Fibroblast of lung (primary cell): ENCODE data around the gene FANCL. TPM values are rescaled to one million over a fixed set of nuclear protein-coding genes. Genes with fewer than 3 reads are reported as not detected.
"Not testable (repeated sequence)": the region's sequence is repeated elsewhere in the genome, so short reads cannot be mapped to it uniquely, and the experiment has no call there.

Experiments
- DNase-seq, 2 donors: peaks; one replicate each; pipeline versions ENCODE4 v3.0.0 to v3.0.0-alpha.2; 2010; ENCODE audit warnings: low read depth in 2 of 2
- H2AFZ ChIP-seq: 2 replicates; pipeline ENCODE4 v1.5.1; 2012; ENCODE audit warnings: low read length, control low read depth, inconsistent platforms
- H3K27ac ChIP-seq: 2 replicates; pipeline ENCODE4 v1.5.1; 2011; ENCODE audit warnings: low read length, control low read depth; ENCODE audit not compliant: insufficient read depth
- H3K27me3 ChIP-seq: 2 replicates; pipeline ENCODE4 v1.5.1; 2011; ENCODE audit warnings: mild to moderate bottlenecking, low read length; ENCODE audit not compliant: control insufficient read depth, insufficient read depth
- H3K36me3 ChIP-seq: 2 replicates; pipeline ENCODE4 v1.5.1; 2011; ENCODE audit warnings: low read length; ENCODE audit not compliant: control insufficient read depth, insufficient read depth
- H3K4me1 ChIP-seq: 2 replicates; pipeline ENCODE4 v1.5.1; 2011; ENCODE audit warnings: low read length; ENCODE audit not compliant: control insufficient read depth, insufficient read depth; ENCODE audit errors: extremely low read depth
- H3K4me2 ChIP-seq: 2 replicates; pipeline ENCODE4 v1.5.1; 2011; ENCODE audit warnings: low read length, control low read depth; ENCODE audit not compliant: insufficient read depth; ENCODE audit errors: extremely low read depth
- H3K4me3 ChIP-seq, 4 experiments: fragments of 200-600 bp in 1 of 4; sonication (generic) in 1 of 4; replicated peaks in 1 of 4; 2 replicates each; pipeline ENCODE4 v1.5.1; 2011 to 2016; ENCODE audit warnings: low read length in 4 of 4, low read depth in 3 of 4, mild to moderate bottlenecking in 3 of 4, control low read depth in 2 of 4, inconsistent platforms in 1 of 4, mixed read lengths in 1 of 4; ENCODE audit not compliant: insufficient read depth in 1 of 4; ENCODE audit errors: control extremely low read depth in 1 of 4
- H3K79me2 ChIP-seq: 2 replicates; pipeline ENCODE4 v1.5.1; 2012; ENCODE audit warnings: mild to moderate bottlenecking, low read length, inconsistent platforms; ENCODE audit not compliant: control insufficient read depth, insufficient read depth
- H3K9ac ChIP-seq: 2 replicates; pipeline ENCODE4 v1.5.1; 2011; ENCODE audit warnings: mild to moderate bottlenecking, low read length, control low read depth; ENCODE audit not compliant: insufficient read depth
- H3K9me3 ChIP-seq: 2 replicates; pipeline ENCODE4 v1.5.1; 2012; ENCODE audit warnings: low read depth, low read length; ENCODE audit not compliant: control insufficient read depth, insufficient read depth
- H4K20me1 ChIP-seq: 2 replicates; pipeline ENCODE4 v1.5.1; 2011; ENCODE audit warnings: low read length; ENCODE audit not compliant: control insufficient read depth, insufficient read depth; ENCODE audit errors: extremely low read depth
- CTCF ChIP-seq, 2 donors: IDR thresholded peaks in 1 of 2; conservative IDR thresholded peaks in 1 of 2; 1 replicate in 1 of 2; 2 replicates in 1 of 2; pipeline ENCODE4 v1.5.1; 2011 to 2012; ENCODE audit warnings: low read length in 2 of 2, control low read depth in 1 of 2, inconsistent platforms in 1 of 2, low read depth in 1 of 2, mild to moderate bottlenecking in 1 of 2
- EZH2 ChIP-seq: IDR thresholded peaks from 2 replicates; pipeline ENCODE4 v1.5.1; 2012; ENCODE audit warnings: low read length, control low read depth, mild to moderate bottlenecking; ENCODE audit errors: missing control alignments
- polyA minus RNA-seq: library from RNA; depleted of rRNA, polyadenylated mRNA; stranded (reverse); fragments of >200 nt; gene quantifications from 2 replicates; pipeline ENCODE4 v1.2.3, GENCODE V29; 2011; ENCODE audit warnings: low replicate concordance
- polyA plus RNA-seq, 2 donors: library from polyadenylated mRNA; depleted of rRNA in 1 of 2; stranded (reverse) in 1 of 2; unstranded in 1 of 2; fragments of >200 nt; gene quantifications; 2 replicates each; pipeline ENCODE4 v1.2.1, GENCODE V29; 2011 to 2012; ENCODE audit warnings: missing spikeins in 1 of 2
- total RNA-seq: library from RNA; depleted of rRNA; stranded (reverse); fragments of >200 nt; gene quantifications from 2 replicates; pipeline ENCODE4 v1.2.1, GENCODE V29; 2014

Gene FANCL
- total RNA-seq (19.7 and 20.8 TPM in 2 replicates), polyA plus RNA-seq (13.8 and 15.2 TPM in 2 replicates), polyA minus RNA-seq (1.1 TPM in 1 of 2 replicates, not detected in the other)
- polyA plus RNA-seq (2012) = 9.5 and 11.1 TPM in 2 replicates

DNA sequence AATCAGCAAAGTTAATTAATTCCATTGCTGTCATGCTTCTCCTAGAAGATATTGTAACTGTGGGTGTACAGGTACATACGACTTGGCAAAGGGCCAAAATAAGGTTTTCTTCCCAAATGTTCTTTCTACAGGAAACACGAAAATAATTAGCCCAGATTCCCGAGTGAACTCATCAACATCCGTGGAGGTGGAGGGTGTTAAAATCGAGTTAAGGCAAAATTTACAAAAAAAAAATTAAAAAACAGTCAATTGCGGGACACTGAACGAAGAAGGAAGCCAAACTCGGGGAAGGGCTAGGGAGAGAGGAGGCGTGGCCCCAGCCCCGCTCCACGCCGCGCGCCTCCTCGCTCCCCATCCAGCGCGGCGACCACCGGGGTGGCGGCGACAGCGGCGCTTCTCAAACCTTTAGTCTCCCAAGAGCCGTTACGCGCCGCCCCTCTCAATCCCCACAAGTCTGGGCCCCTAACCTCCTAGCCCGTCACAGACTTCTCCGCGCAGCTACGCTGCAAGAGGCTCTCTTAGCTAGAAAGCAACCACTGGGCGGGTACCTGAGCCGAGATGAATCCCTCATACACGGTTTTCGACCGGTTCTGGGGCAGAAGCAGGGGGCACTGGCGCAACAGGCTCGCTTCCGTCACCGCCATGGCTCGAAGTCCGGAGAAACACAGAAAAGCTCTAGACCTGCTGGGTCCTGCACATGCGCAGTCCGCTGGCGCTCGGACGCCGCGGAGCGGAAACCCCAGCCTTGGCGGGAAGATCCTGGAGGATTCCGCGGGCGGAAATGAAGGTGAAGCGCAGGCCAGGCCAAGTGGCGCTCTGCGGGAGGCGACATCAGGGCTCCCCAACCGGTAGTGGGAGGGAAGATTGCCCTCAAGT, at the start of gene FANCL:
FANCL (minus strand) TSS at position 656 of the 876 bp plus-strand sequence; CDS start at position 644, 12 bp downstream.
- Histone ChIP-seq H3K27ac (peak within 1 kb of the TSS; percentile 77), H3K9ac (peak within 1 kb of the TSS; percentile 81), H3K4me1 (peaks cover 2% of the 10 kb centered on the region), H2AFZ (peak within 1 kb of the TSS; percentile 99), H4K20me1 (no peaks in the 10 kb centered on the region), H3K79me2 (peaks cover 29% of the 10 kb centered on the region), H3K4me2 (peak within 1 kb of the TSS; percentile 92), H3K27me3 (no peaks in the 10 kb centered on the region), H3K4me3 (peak within 1 kb of the TSS; percentile 87 to 93 (median 90)), H3K36me3 (no peaks in the 10 kb centered on the region), H3K9me3 (no peaks in the 10 kb centered on the region)
- TF ChIP-seq CTCF (conservative IDR thresholded peaks at IDR 0.05 in 1 of 2, IDR thresholded peaks at IDR 0.05 in 1 of 2; ENCODE audit: low read depth in 1 of 2, low read length in 2 of 2) = peak in 1 of 2 donors; percentile 8
- TF ChIP-seq EZH2 = no peak
- DNase-seq = peak; percentile 77 to 86

DNA sequence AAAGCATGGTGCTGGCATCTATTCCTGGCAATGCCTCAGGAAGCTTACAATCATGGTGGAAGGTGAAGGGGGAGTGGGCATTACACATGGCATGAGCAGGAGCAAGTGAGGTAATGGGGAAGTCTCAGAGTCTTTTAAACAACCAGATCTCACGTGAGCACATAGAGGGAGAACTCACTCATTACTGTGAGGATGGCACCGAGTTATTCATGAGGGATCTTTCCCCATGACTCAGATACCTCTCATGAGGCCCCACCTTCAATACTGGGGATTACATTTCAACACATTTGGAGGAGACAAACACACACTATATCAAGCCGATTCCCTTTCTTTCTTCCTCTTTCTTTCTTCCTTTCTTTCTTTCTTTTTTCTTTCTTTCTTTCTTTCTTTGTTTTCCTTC, 47.9 kb upstream of the FANCL start:
- H2AFZ ChIP-seq = no peak overlapping the region
- no peak for TF ChIP-seq CTCF (conservative IDR thresholded peaks at IDR 0.05 in 1 of 2, IDR thresholded peaks at IDR 0.05 in 1 of 2; ENCODE audit: low read depth in 1 of 2, low read length in 2 of 2)

GRCh38 chr2:58283931-58284330, 42.8 kb upstream of the FANCL start:
- H3K4me2 ChIP-seq = no peak overlapping the region
- H3K27me3 ChIP-seq = no peaks in the 10 kb centered on the region
- no peak overlapping the region for H2AFZ ChIP-seq
- no peaks in the 10 kb centered on the region for H3K79me2 ChIP-seq
- H4K20me1 ChIP-seq = no peaks in the 10 kb centered on the region
- H3K4me3 ChIP-seq = no peak overlapping the region
- TF ChIP-seq EZH2 (no peak), CTCF (conservative IDR thresholded peaks at IDR 0.05 in 1 of 2, IDR thresholded peaks at IDR 0.05 in 1 of 2; ENCODE audit: low read depth in 1 of 2, low read length in 2 of 2) (no peak)
- H3K9me3 ChIP-seq = no peaks in the 10 kb centered on the region
- H3K36me3 ChIP-seq = no peaks in the 10 kb centered on the region
- no peak for DNase-seq
- no peaks in the 10 kb centered on the region for H3K4me1 ChIP-seq
- no peak overlapping the region for H3K9ac ChIP-seq
- H3K27ac ChIP-seq = no peak overlapping the region

More for the DNA sequence above, 47.9 kb upstream of the FANCL start:
- H3K27ac ChIP-seq = no peak overlapping the region
- no peak overlapping the region for H3K9ac ChIP-seq
- H3K27me3 ChIP-seq = no peaks in the 10 kb centered on the region
- no peak overlapping the region for H3K4me2 ChIP-seq
- no peaks in the 10 kb centered on the region for H3K9me3 ChIP-seq
- no peaks in the 10 kb centered on the region for H3K79me2 ChIP-seq
- no peak overlapping the region for H3K4me3 ChIP-seq
- H4K20me1 ChIP-seq = no peaks in the 10 kb centered on the region
- H3K36me3 ChIP-seq = no peaks in the 10 kb centered on the region
- no peaks in the 10 kb centered on the region for H3K4me1 ChIP-seq
- DNase-seq = peak in 1 of 2 donors; percentile 1

DNA sequence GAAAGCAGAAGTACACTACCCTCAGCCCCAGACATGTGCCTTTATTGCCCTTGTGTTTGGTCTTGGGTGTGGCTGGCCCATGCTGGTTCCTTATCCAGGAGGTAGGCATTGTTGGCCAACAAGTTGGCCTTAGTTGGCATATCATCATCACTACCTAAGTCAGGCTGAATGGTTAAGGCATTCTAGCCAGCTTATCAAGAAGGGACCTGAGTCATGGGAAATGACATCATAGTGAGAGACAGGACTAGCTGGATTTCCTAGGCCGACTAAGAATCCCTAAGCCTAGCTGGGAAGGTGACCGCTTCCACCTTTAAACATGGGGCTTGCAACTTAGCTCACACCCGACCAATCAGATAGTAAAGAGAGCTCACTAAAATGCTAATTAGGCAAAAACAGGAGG, 34.0 kb upstream of the FANCL start:
- DNase-seq = peak in 1 of 2 donors; percentile 18
- H3K4me1 ChIP-seq, H3K9me3 ChIP-seq: not testable (repeated sequence)

More for the DNA sequence above, 34.0 kb upstream of the FANCL start:
- not testable (repeated sequence) for H3K4me3 ChIP-seq, H3K9ac ChIP-seq, H2AFZ ChIP-seq, H4K20me1 ChIP-seq, H3K27ac ChIP-seq, H3K4me2 ChIP-seq, H3K36me3 ChIP-seq, H3K27me3 ChIP-seq, H3K79me2 ChIP-seq
